Body of pancreas (tissue), 4 donors: ENCODE measurements around the gene RXFP4.

Experiments used
- CTCF ChIP-seq, 7 experiments: fragments of 450-650 bp in 4 of 7; fragments of 200-600 bp in 3 of 7; sonication (generic) in 3 of 7; IDR thresholded peaks; one replicate each; pipeline ENCODE4 v1.5.1; 2016 to 2019; ENCODE audit warnings: antibody characterized with exemption in 7 of 7
- POLR2A ChIP-seq, 3 donors: fragments of 450-650 bp; IDR thresholded peaks; one replicate each; pipeline ENCODE4 v1.6.1; 2016; ENCODE audit warnings: antibody characterized with exemption in 3 of 3, mild to moderate bottlenecking in 2 of 3

GRCh38 chr1:155957411-155957915 lies 16.0 kb downstream of the RXFP4 start:
- TF ChIP-seq CTCF (IDR thresholded peaks at IDR 0.05) (no peak), POLR2A (IDR thresholded peaks at IDR 0.05) (no peak)
